H9 (cell line): ENCODE data around the gene MSI2. TPM values are rescaled to one million over a fixed set of nuclear protein-coding genes. Genes with fewer than 3 reads are reported as not detected.

ENCODE experiments used
- DNase-seq: peaks from one replicate; pipeline ENCODE4 v3.0.0-alpha.2; 2017
- H2AFZ ChIP-seq: one replicate; pipeline ENCODE4 v1.6.1; 2013; ENCODE audit warnings: mild to moderate bottlenecking, low read length, control low read depth, moderate library complexity
- H2AK5ac ChIP-seq: 2 replicates; pipeline ENCODE4 v1.6.1; 2013; ENCODE audit warnings: low read length, control low read depth, mixed read lengths; ENCODE audit not compliant: insufficient read length
- H2BK120ac ChIP-seq: one replicate; pipeline ENCODE4 v1.6.1; 2013; ENCODE audit warnings: low read depth, mild to moderate bottlenecking, low read length, control low read depth, inconsistent platforms; ENCODE audit not compliant: poor library complexity, severe bottlenecking
- H2BK12ac ChIP-seq: 2 replicates; pipeline ENCODE4 v1.6.1; 2013; ENCODE audit warnings: low read length, control low read depth, mixed read lengths, low read depth; ENCODE audit not compliant: insufficient read length
- H2BK15ac ChIP-seq: 2 replicates; pipeline ENCODE4 v1.6.1; 2013; ENCODE audit warnings: low read depth, low read length, control low read depth
- H2BK20ac ChIP-seq: one replicate; pipeline ENCODE4 v1.6.1; 2013; ENCODE audit warnings: low read depth, mild to moderate bottlenecking, low read length, control low read depth, inconsistent platforms; ENCODE audit not compliant: poor library complexity, severe bottlenecking
- H2BK5ac ChIP-seq: 2 replicates; pipeline ENCODE4 v1.6.1; 2013; ENCODE audit warnings: low read length, control low read depth, mixed read lengths; ENCODE audit not compliant: insufficient read length
- H3K14ac ChIP-seq: 2 replicates; pipeline ENCODE4 v1.6.1; 2013; ENCODE audit warnings: low read length, control low read depth; ENCODE audit not compliant: insufficient read depth
- H3K18ac ChIP-seq: 2 replicates; pipeline ENCODE4 v1.6.1; 2013; ENCODE audit warnings: low read depth, mild to moderate bottlenecking, mixed read lengths, low read length, control low read depth; ENCODE audit not compliant: insufficient read length
- H3K23ac ChIP-seq: 2 replicates; pipeline ENCODE4 v1.6.1; 2013; ENCODE audit warnings: low read length, control low read depth, mixed read lengths, low read depth; ENCODE audit not compliant: insufficient read length
- H3K23me2 ChIP-seq: 2 replicates; pipeline ENCODE4 v1.6.1; 2013; ENCODE audit warnings: low read depth, mild to moderate bottlenecking, mixed read lengths, low read length, control low read depth; ENCODE audit not compliant: insufficient read length, poor library complexity, severe bottlenecking
- H3K27ac ChIP-seq: 2 replicates; pipeline ENCODE4 v1.5.1; 2013; ENCODE audit warnings: low read length, control low read depth, mixed read lengths, low read depth; ENCODE audit not compliant: insufficient read length
- H3K27me3 ChIP-seq: 2 replicates; pipeline ENCODE4 v1.6.1; 2013; ENCODE audit warnings: low read length, control low read depth, inconsistent platforms; ENCODE audit not compliant: insufficient read depth
- H3K4ac ChIP-seq: 2 replicates; pipeline ENCODE4 v1.6.1; 2013; ENCODE audit warnings: low read depth, mild to moderate bottlenecking, control low read depth, inconsistent platforms, low read length, moderate library complexity
- H3K4me1 ChIP-seq: 2 replicates; pipeline ENCODE4 v1.6.1; 2013; ENCODE audit warnings: low read length, control low read depth, inconsistent platforms; ENCODE audit not compliant: insufficient read depth
- H3K4me2 ChIP-seq: 2 replicates; pipeline ENCODE4 v1.6.1; 2013; ENCODE audit warnings: low read length, control low read depth, mixed read lengths; ENCODE audit not compliant: insufficient read length, insufficient read depth
- H3K56ac ChIP-seq: 2 replicates; pipeline ENCODE4 v1.6.1; 2013; ENCODE audit warnings: low read depth, mild to moderate bottlenecking, mixed read lengths, low read length, control low read depth; ENCODE audit not compliant: insufficient read length
- H3K79me1 ChIP-seq: 2 replicates; pipeline ENCODE4 v1.6.1; 2013; ENCODE audit warnings: low read depth, mild to moderate bottlenecking, moderate library complexity, low read length, control low read depth, inconsistent platforms; ENCODE audit not compliant: insufficient read depth, poor library complexity, severe bottlenecking
- H3K79me2 ChIP-seq: 2 replicates; pipeline ENCODE4 v1.6.1; 2013; ENCODE audit warnings: low read length, control low read depth, inconsistent platforms; ENCODE audit not compliant: insufficient read depth
- H3K9ac ChIP-seq: 2 replicates; pipeline ENCODE4 v1.6.1; 2013; ENCODE audit warnings: low read length, control low read depth, mixed read lengths; ENCODE audit not compliant: insufficient read length; ENCODE audit errors: extremely low read depth
- H3K9me3 ChIP-seq: one replicate; pipeline ENCODE4 v1.6.1; 2013; ENCODE audit warnings: low read depth, low read length, inconsistent platforms; ENCODE audit not compliant: control insufficient read depth
- H3T11ph ChIP-seq: one replicate; pipeline ENCODE4 v1.6.1; 2013; ENCODE audit warnings: mild to moderate bottlenecking, low read length, control low read depth, inconsistent platforms
- H4K20me1 ChIP-seq: one replicate; pipeline ENCODE4 v1.6.1; 2013; ENCODE audit not compliant: control insufficient read depth, insufficient read length, insufficient read depth
- H4K5ac ChIP-seq: 2 replicates; pipeline ENCODE4 v1.6.1; 2013; ENCODE audit warnings: low read depth, mild to moderate bottlenecking, mixed read lengths, low read length, control low read depth; ENCODE audit not compliant: insufficient read length
- H4K8ac ChIP-seq: replicated peaks from 2 replicates; pipeline ENCODE4 v1.6.1; 2013; ENCODE audit warnings: low read length, control low read depth, mixed read lengths, low read depth; ENCODE audit not compliant: insufficient read length
- H4K91ac ChIP-seq: 2 replicates; pipeline ENCODE4 v1.6.1; 2013; ENCODE audit warnings: low read depth, mild to moderate bottlenecking, moderate library complexity, mixed read lengths, low read length, control low read depth; ENCODE audit not compliant: insufficient read length
- H3K27ac Mint-ChIP-seq, 3 experiments: 2 replicates in 2 of 3; 3 replicates in 1 of 3; pipeline ENCODE4 v1.8.0; 2020 to 2021; ENCODE audit warnings: mixed read lengths in 3 of 3, mild to moderate bottlenecking in 1 of 3, moderate library complexity in 1 of 3
- H3K27me3 Mint-ChIP-seq: 2 replicates; pipeline ENCODE4 v1.8.0; 2021; ENCODE audit warnings: low read depth, mild to moderate bottlenecking, moderate library complexity, mixed read lengths
- H3K36me3 Mint-ChIP-seq, 3 experiments: 2 replicates in 2 of 3; 3 replicates in 1 of 3; pipeline ENCODE4 v1.8.0; 2020 to 2021; ENCODE audit warnings: low read depth in 3 of 3, mixed read lengths in 3 of 3; ENCODE audit not compliant: insufficient read depth in 1 of 3
- H3K4me1 Mint-ChIP-seq, 2 experiments: 2 replicates each; pipeline ENCODE4 v1.8.0; 2020; ENCODE audit warnings: mixed read lengths in 2 of 2
- H3K4me3 Mint-ChIP-seq, 2 experiments: 2 replicates in 1 of 2; 3 replicates in 1 of 2; pipeline ENCODE4 v1.8.0; 2020 to 2021; ENCODE audit warnings: mild to moderate bottlenecking in 2 of 2, mixed read lengths in 2 of 2, moderate library complexity in 1 of 2
- H3K9me3 Mint-ChIP-seq, 2 experiments: 2 replicates in 1 of 2; 3 replicates in 1 of 2; pipeline ENCODE4 v1.8.0; 2020; ENCODE audit warnings: mild to moderate bottlenecking in 2 of 2, mixed read lengths in 2 of 2, moderate library complexity in 1 of 2
- CTCF ChIP-seq: fragments of 200-600 bp; sonication (generic); conservative IDR thresholded peaks from 3 replicates; pipeline ENCODE4 v1.8.0; 2021; ENCODE audit warnings: antibody characterized with exemption, mild to moderate bottlenecking
- total RNA-seq: library from RNA; stranded (reverse); gene quantifications from 2 replicates; pipeline ENCODE4 v1.2.1, GENCODE V29; 2021

The MSI2 gene
- total RNA-seq, 1 experiment from 2014 or later, result 98.5 TPM

- Histone ChIP-seq H2BK120ac (no peak overlapping the region), H2BK5ac (no peak overlapping the region), H4K8ac (no peak overlapping the region), H3K27ac (no peak overlapping the region), H3K27me3 (no peaks in the 10 kb centered on the region), H4K5ac (no peak overlapping the region), H3K14ac (no peak overlapping the region), H3K9me3 (no peaks in the 10 kb centered on the region), H2AK5ac (no peak overlapping the region), H2BK12ac (no peak overlapping the region), H3K79me1 (no peaks in the 10 kb centered on the region), H2BK15ac (no peak overlapping the region), H3K4ac (no peak overlapping the region), H3K18ac (no peak overlapping the region), H2AFZ (no peak overlapping the region), H4K20me1 (no peaks in the 10 kb centered on the region), H3K9ac (no peak overlapping the region), H3K23me2 (no peaks in the 10 kb centered on the region), H3K79me2 (no peaks in the 10 kb centered on the region), H3K56ac (no peak overlapping the region), H4K91ac (no peak overlapping the region), H3T11ph (no peak overlapping the region), H2BK20ac (no peak overlapping the region), H3K23ac (no peak overlapping the region), H3K4me1 (no peaks in the 10 kb centered on the region; the same call in 1 of the 2 replicates), H3K4me2 (no peak overlapping the region)
- DNase-seq, result no peak
- Mint-ChIP-seq H3K4me3 (no peak overlapping the region), H3K4me1 (peaks cover 29 to 30% of the 10 kb centered on the region in 2 experiments), H3K27ac (no peak overlapping the region), H3K36me3 (peaks cover 18 to 23% (median 21%) of the 10 kb centered on the region in 3 experiments), H3K27me3 (no peaks in the 10 kb centered on the region; the same call in 1 of the 2 replicates), H3K9me3 (peaks cover 6 to 8% of the 10 kb centered on the region in 2 experiments; a peak in 3 of 5 replicates)
- no peak for TF ChIP-seq CTCF
Observed at GRCh38 chr17:57617218-57617617, 360.9 kb downstream of the MSI2 start.
